K562 (cell line): ENCODE results near the gene LENG8. TPM values are rescaled to one million over a fixed set of nuclear protein-coding genes. Genes with fewer than 3 reads are reported as not detected.
A peak's percentile ranks its signal among the peaks of the same experiment; 100 is the strongest.

Experiments
- ATAC-seq: fragments of 200-7000 bp; cut with Tn5 transposase; 3 replicates; pipeline ENCODE4 v1.9.1; 2020; ENCODE audit warnings: moderate library complexity
- BruUV-seq: library from RNA; stranded (reverse); fragments of 400-500 nt; replicated peaks from 2 replicates; lab custom pipeline; 2021; lab: Mats Ljungman, UMichigan
- CTCF ChIA-PET: fragments of 300-600 bp; formaldehyde crosslinking; extraction: SDS; loops from one replicate; lab custom pipeline; 2021; ENCODE audit warnings: low intra/inter-chr PET ratio; lab: Yijun Ruan, JAX
- POLR2A ChIA-PET: fragments of 300-600, 350-650 bp; sonication (Branson Sonifier 250); formaldehyde crosslinking; extraction: SDS; loops from one replicate; lab custom pipeline; 2021; ENCODE audit warnings: antibody characterized with exemption, inconsistent platforms; lab: Yijun Ruan, JAX
- DNase-seq, 4 experiments: peaks; one replicate each; pipeline versions ENCODE4 v3.0.0 to v3.0.0-alpha.2; 2011 to 2018; ENCODE audit warnings: low spot score in 3 of 4, mixed read lengths in 3 of 4; ENCODE audit errors: extremely low read depth in 1 of 4
- FAIRE-seq: peaks from 2 replicates; lab custom pipeline; 2011; peaks lifted over from hg19 to GRCh38; lab: Jason Lieb, UNC
- H2AFZ ChIP-seq: 2 replicates; pipeline ENCODE4 v1.6.0; 2011; ENCODE audit warnings: low read depth, low read length, control low read depth, inconsistent platforms
- H3K27ac ChIP-seq: fragments of 200-600 bp; 3 replicates; pipeline ENCODE4 v1.8.0; 2011; ENCODE audit warnings: low read depth, mild to moderate bottlenecking, control low read depth, inconsistent platforms, low read length, moderate library complexity, mixed read lengths; ENCODE audit errors: extremely low read depth
- H3K27me3 ChIP-seq, 2 experiments: fragments of 300-600 bp in 1 of 2; 2 replicates in 1 of 2; 3 replicates in 1 of 2; pipeline versions ENCODE4 v1.6.0 to v1.8.0; 2011; ENCODE audit warnings: inconsistent platforms in 2 of 2, low read length in 2 of 2, mild to moderate bottlenecking in 1 of 2, mixed read lengths in 1 of 2, moderate library complexity in 1 of 2; ENCODE audit not compliant: control insufficient read depth in 2 of 2, insufficient read depth in 2 of 2
- H3K36me3 ChIP-seq: fragments of 300-600 bp; 3 replicates; pipeline ENCODE4 v1.8.0; 2011; ENCODE audit warnings: mild to moderate bottlenecking, low read length, inconsistent platforms; ENCODE audit not compliant: control insufficient read depth, insufficient read depth
- H3K4me1 ChIP-seq, 2 experiments: fragments of 200-600 bp in 1 of 2; replicated peaks in 1 of 2; 2 replicates in 1 of 2; 3 replicates in 1 of 2; pipeline versions ENCODE4 v1.5.1 to v1.8.0; 2011; ENCODE audit warnings: inconsistent platforms in 2 of 2, low read length in 2 of 2, mild to moderate bottlenecking in 1 of 2, mixed read lengths in 1 of 2, moderate library complexity in 1 of 2; ENCODE audit not compliant: control insufficient read depth in 2 of 2, insufficient read depth in 2 of 2
- H3K4me2 ChIP-seq: 2 replicates; pipeline ENCODE4 v1.6.1; 2011; ENCODE audit warnings: low read length, control low read depth, inconsistent platforms, mixed read lengths; ENCODE audit not compliant: insufficient read depth
- H3K4me3 ChIP-seq: fragments of 200-600 bp; sonication (generic), shearing (Covaris generic); 2 replicates; pipeline ENCODE4 v1.5.1; 2016; ENCODE audit warnings: control low read depth, inconsistent platforms
- H3K79me2 ChIP-seq: fragments of 200-600 bp; 3 replicates; pipeline ENCODE4 v1.8.0; 2011; ENCODE audit warnings: low read length, inconsistent platforms; ENCODE audit not compliant: control insufficient read depth, insufficient read depth
- H3K9ac ChIP-seq, 2 experiments: 2 replicates each; pipeline versions ENCODE4 v1.6.0 to v1.6.1; 2011; ENCODE audit warnings: low read depth in 2 of 2, low read length in 2 of 2, control low read depth in 1 of 2, inconsistent platforms in 1 of 2, mild to moderate bottlenecking in 1 of 2, mixed read lengths in 1 of 2; ENCODE audit not compliant: insufficient read depth in 1 of 2
- H3K9me1 ChIP-seq: one replicate; pipeline ENCODE4 v1.6.0; 2011; ENCODE audit warnings: inconsistent platforms, mild to moderate bottlenecking, low read length, moderate library complexity; ENCODE audit not compliant: control insufficient read depth, insufficient read depth
- H3K9me3 ChIP-seq: replicated peaks from 2 replicates; pipeline ENCODE4 v1.5.1; 2011; ENCODE audit warnings: low read depth, low read length, inconsistent platforms; ENCODE audit not compliant: control insufficient read depth, insufficient read depth
- H4K20me1 ChIP-seq: replicated peaks from 2 replicates; pipeline ENCODE4 v1.6.1; 2011; ENCODE audit warnings: low read length, inconsistent platforms, mixed read lengths; ENCODE audit not compliant: control insufficient read depth, insufficient read depth
- BRD9 ChIP-seq: fragments of 450-650 bp; IDR thresholded peaks from 2 replicates; pipeline ENCODE4 v1.6.1; 2018; ENCODE audit warnings: low read depth; ENCODE audit not compliant: partially characterized antibody
- FOXM1 ChIP-seq, 2 experiments: fragments of 450-650 bp in 1 of 2; sonication (generic) in 1 of 2; formaldehyde crosslinking in 1 of 2; IDR thresholded peaks; 2 replicates each; pipeline versions ENCODE4 v1.6.1 to v1.9.0; 2017 to 2022; ENCODE audit warnings: low read depth in 2 of 2, mild to moderate bottlenecking in 2 of 2, missing genetic modification reagents in 1 of 2, moderate library complexity in 1 of 2
- HNRNPK ChIP-seq: fragments of 200-400 bp; formaldehyde crosslinking; IDR thresholded peaks from one replicate; pipeline ENCODE4 v1.6.1; 2018; ENCODE audit warnings: mild to moderate bottlenecking, low read depth, low read length; ENCODE audit not compliant: poor library complexity, severe bottlenecking
- ZNF165 ChIP-seq: fragments of 250-450 bp; sonication (Bioruptor Pico); IDR thresholded peaks from 2 replicates; pipeline ENCODE4 v1.4.0; 2020; ENCODE audit warnings: borderline replicate concordance
- ZNF408 ChIP-seq: fragments of 250-450 bp; sonication (Bioruptor Pico); IDR thresholded peaks from 2 replicates; pipeline ENCODE4 v1.4.0; 2020; ENCODE audit warnings: low read depth, mild to moderate bottlenecking, moderate library complexity
- WGBS: fragments of 100-300 bp; shearing (Covaris generic); methylation state at CpG from one replicate; pipeline ENCODE4 v1.1.6; 2016; ENCODE audit warnings: low coverage, mixed read lengths; ENCODE audit not compliant: insufficient coverage; ENCODE audit errors: missing lambda C conversion rate; 5-methylcytosine and 5-hydroxymethylcytosine counted together
- in situ Hi-C: fragments of 300-500 bp; cut with MboI; formaldehyde crosslinking; loops from 4 replicates; pipeline ENCODE4 v1.15.0; 2018; ENCODE audit warnings: inconsistent platforms, mixed read lengths
- intact Hi-C: fragments of 100-400 bp; cut with micrococcal nuclease; formaldehyde crosslinking; loops from 2 replicates; pipeline ENCODE4 v1.14.2; 2022
- polyA plus RNA-seq, 8 experiments: library from polyadenylated mRNA; depleted of rRNA in 4 of 8; stranded (reverse) in 5 of 8; unstranded in 3 of 8; fragments of >200 nt; fragmentation: Nextera tagmentation in 2 of 8; fragmentation: Illumina TruSeq in 1 of 8; extraction: Ambion mirVana in 2 of 8; extraction: Trizol in 1 of 8; gene quantifications; 2 replicates each; pipeline versions ENCODE4 v1.2.1 to v1.2.3, GENCODE V29; 2011 to 2014; ENCODE audit warnings: inconsistent platforms in 1 of 8, missing spikeins in 1 of 8
- total RNA-seq, 7 experiments: library from RNA; depleted of rRNA in 6 of 7; stranded (reverse); fragments of >200 nt in 6 of 7; fragmentation: Illumina TruSeq in 2 of 7; extraction: Trizol in 2 of 7; gene quantifications; 2 replicates each; pipeline versions ENCODE4 v1.2.1 to v1.2.3, GENCODE V29; 2011 to 2021; ENCODE audit warnings: low replicate concordance in 1 of 7
- TF ChIP-seq, protein P1 (sequence below), 2 experiments: IDR thresholded peaks; 2 replicates each; pipeline ENCODE4 v1.6.1; 2012; ENCODE audit warnings: improper control_type of control experiment in 2 of 2, low read depth in 2 of 2, low read length in 2 of 2, borderline replicate concordance in 1 of 2
- TF ChIP-seq, protein P2 (sequence below): fragments of 250-450 bp; sonication (Bioruptor Pico); IDR thresholded peaks from 2 replicates; pipeline ENCODE4 v1.8.0; 2022; ENCODE audit warnings: inconsistent platforms
- TF ChIP-seq, protein P3 (sequence below): sonication (generic); formaldehyde crosslinking; IDR thresholded peaks from 2 replicates; pipeline ENCODE4 v1.8.1; 2023; ENCODE audit warnings: mild to moderate bottlenecking, missing genetic modification reagents
- TF ChIP-seq, protein P4 (sequence below): sonication (generic); formaldehyde crosslinking; IDR thresholded peaks from 2 replicates; pipeline ENCODE4 v1.9.0; 2022; ENCODE audit warnings: mild to moderate bottlenecking, missing genetic modification reagents

The LENG8 gene
- total and polyA plus RNA-seq, 9 of the 15 experiments (the other 6 are each of a cell fraction or from before 2014, with no cell fraction given) = 0.74 to 146 (median 28.1) TPM

DNA sequence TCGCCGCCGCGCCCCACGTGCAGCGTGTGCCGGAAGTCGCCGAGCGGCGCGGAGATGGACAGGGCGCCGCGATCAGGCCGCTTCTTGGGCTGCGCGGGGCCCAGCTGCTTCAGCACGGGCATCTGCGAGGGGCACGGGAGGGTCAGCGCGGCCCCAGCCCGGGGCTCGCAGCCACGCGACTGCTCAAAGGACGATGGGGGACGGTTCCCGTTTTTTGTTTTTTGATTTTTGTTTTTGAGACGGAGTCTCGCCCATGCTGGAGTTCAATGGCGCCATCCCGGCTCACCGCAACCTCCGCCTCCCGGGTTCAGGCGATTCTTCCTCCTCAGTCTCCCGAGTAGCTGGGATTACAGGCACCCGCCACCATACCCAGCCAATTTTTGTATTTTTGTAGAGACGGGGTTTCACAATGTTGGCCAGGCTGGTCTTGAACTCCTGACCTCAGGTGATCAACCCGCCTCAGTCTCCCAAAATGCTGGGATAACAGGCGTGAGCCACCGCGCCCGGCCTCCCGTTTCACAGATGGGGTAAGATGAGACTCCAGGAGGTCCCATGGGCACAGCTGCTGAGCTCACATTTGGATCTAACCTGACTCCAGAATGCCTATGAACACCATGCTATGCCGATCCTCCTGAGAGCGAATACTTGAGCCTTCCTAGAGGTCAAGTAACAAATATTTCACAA lies 16.6 kb downstream of the LENG8 start:
- FAIRE-seq = no peak
- no peaks in the 10 kb centered on the region for H3K79me2 ChIP-seq
- no peaks in the 10 kb centered on the region for H4K20me1 ChIP-seq
- peaks cover 0 to 11% of the 10 kb centered on the region in 2 experiments; a peak in 3 of 5 replicates for H3K27me3 ChIP-seq
- no peaks in the 10 kb centered on the region for H3K9me1 ChIP-seq
- H3K4me3 ChIP-seq = no peak overlapping the region
- H2AFZ ChIP-seq = 0 out of 2 replicates have a peak overlapping the region, but pooled peaks have one; percentile 40
- in situ Hi-C loops = no loop called here
- no peak overlapping the region; the same call in 1 of the 2 replicates for H3K4me2 ChIP-seq
- H3K9me3 ChIP-seq = no peaks in the 10 kb centered on the region
- peaks cover 20% of the 10 kb centered on the region; the same call in 2 of the 3 replicates for H3K36me3 ChIP-seq
- peak in 1 of 4 experiments; percentile 18 for DNase-seq
- POLR2A ChIA-PET = no interaction called here
- CTCF ChIA-PET = interaction anchor here (0.7 kb wide), 1 partner anchor 1501 kb away, joined by 4 read pairs; no protein-coding TSS in a partner anchor
- H3K27ac ChIP-seq = no peak overlapping the region
- no peak overlapping the region; a peak in 1 of 4 replicates for H3K9ac ChIP-seq
- no peak for ATAC-seq
- 90% methylated on average over 22 of the region's 49 CpGs for WGBS
- H3K4me1 ChIP-seq = peaks cover 0 to 41% of the 10 kb centered on the region in 2 experiments; a peak in 2 of 5 replicates
- no TSS peak for BruUV-seq
- intact Hi-C loops = no loop called here
- TF ChIP-seq HNRNPK (no peak), BRD9 (no peak), ZNF165 (CRISPR knock-in tag) (no peak), ZNF408 (no peak), FOXM1 (IDR thresholded peaks at IDR 0.05; ENCODE audit: low read depth) (no peak), FOXM1 (CRISPR knock-in tag; IDR thresholded peaks at IDR 0.05; ENCODE audit: low read depth) (no peak)
- TF ChIP-seq, protein P1, sequence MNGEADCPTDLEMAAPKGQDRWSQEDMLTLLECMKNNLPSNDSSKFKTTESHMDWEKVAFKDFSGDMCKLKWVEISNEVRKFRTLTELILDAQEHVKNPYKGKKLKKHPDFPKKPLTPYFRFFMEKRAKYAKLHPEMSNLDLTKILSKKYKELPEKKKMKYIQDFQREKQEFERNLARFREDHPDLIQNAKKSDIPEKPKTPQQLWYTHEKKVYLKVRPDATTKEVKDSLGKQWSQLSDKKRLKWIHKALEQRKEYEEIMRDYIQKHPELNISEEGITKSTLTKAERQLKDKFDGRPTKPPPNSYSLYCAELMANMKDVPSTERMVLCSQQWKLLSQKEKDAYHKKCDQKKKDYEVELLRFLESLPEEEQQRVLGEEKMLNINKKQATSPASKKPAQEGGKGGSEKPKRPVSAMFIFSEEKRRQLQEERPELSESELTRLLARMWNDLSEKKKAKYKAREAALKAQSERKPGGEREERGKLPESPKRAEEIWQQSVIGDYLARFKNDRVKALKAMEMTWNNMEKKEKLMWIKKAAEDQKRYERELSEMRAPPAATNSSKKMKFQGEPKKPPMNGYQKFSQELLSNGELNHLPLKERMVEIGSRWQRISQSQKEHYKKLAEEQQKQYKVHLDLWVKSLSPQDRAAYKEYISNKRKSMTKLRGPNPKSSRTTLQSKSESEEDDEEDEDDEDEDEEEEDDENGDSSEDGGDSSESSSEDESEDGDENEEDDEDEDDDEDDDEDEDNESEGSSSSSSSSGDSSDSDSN (IDR thresholded peaks at IDR 0.05; ENCODE audit: borderline replicate concordance in 1 of 2, low read depth in 2 of 2, low read length in 2 of 2) = no peak
- TF ChIP-seq, protein P2, sequence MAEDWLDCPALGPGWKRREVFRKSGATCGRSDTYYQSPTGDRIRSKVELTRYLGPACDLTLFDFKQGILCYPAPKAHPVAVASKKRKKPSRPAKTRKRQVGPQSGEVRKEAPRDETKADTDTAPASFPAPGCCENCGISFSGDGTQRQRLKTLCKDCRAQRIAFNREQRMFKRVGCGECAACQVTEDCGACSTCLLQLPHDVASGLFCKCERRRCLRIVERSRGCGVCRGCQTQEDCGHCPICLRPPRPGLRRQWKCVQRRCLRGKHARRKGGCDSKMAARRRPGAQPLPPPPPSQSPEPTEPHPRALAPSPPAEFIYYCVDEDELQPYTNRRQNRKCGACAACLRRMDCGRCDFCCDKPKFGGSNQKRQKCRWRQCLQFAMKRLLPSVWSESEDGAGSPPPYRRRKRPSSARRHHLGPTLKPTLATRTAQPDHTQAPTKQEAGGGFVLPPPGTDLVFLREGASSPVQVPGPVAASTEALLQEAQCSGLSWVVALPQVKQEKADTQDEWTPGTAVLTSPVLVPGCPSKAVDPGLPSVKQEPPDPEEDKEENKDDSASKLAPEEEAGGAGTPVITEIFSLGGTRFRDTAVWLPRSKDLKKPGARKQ (CRISPR knock-in tag) = 0 out of 2 replicates have a peak, but pooled peaks have one; percentile 25
- TF ChIP-seq, protein P3, sequence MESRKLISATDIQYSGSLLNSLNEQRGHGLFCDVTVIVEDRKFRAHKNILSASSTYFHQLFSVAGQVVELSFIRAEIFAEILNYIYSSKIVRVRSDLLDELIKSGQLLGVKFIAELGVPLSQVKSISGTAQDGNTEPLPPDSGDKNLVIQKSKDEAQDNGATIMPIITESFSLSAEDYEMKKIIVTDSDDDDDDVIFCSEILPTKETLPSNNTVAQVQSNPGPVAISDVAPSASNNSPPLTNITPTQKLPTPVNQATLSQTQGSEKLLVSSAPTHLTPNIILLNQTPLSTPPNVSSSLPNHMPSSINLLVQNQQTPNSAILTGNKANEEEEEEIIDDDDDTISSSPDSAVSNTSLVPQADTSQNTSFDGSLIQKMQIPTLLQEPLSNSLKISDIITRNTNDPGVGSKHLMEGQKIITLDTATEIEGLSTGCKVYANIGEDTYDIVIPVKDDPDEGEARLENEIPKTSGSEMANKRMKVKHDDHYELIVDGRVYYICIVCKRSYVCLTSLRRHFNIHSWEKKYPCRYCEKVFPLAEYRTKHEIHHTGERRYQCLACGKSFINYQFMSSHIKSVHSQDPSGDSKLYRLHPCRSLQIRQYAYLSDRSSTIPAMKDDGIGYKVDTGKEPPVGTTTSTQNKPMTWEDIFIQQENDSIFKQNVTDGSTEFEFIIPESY = peak; percentile 83; the same call in 1 of the 2 replicates
- TF ChIP-seq, protein P4, sequence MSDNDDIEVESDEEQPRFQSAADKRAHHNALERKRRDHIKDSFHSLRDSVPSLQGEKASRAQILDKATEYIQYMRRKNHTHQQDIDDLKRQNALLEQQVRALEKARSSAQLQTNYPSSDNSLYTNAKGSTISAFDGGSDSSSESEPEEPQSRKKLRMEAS (CRISPR knock-in tag) = no peak
